GF-D8 (cell line): ENCODE data around the gene MICALL2.
A peak's percentile ranks its signal among the peaks of the same experiment; 100 is the strongest.

ENCODE experiments used
- DNase-seq: peaks from one replicate; lab custom pipeline; 2025; lab: John Stamatoyannopoulos, UW

MICALL2 gene

GRCh38 chr7:1458683-1459511, at the start of gene MICALL2:
MICALL2 (minus strand) TSS chr7:1459470; CDS start chr7:1459326, 144 bp downstream.
- DNase-seq: no peak

- DNase-seq: peak; percentile 87
These were observed 49.0 kb upstream of the MICALL2 start for GRCh38 chr7:1508277-1508758.

GRCh38 chr7:1505731-1506550, 46.7 kb upstream of the MICALL2 start:
- DNase-seq: peak; percentile 87

- peak; percentile 85 for DNase-seq
These were observed 44.8 kb upstream of the MICALL2 start, which contains the start of gene INTS1 for GRCh38 chr7:1503816-1504775. INTS1 (minus strand) TSS chr7:1504389; CDS start chr7:1503960, 429 bp downstream.

- DNase-seq: no peak
These were observed 44.1 kb upstream of the MICALL2 start for GRCh38 chr7:1503390-1503789.

- no peak for DNase-seq
These were observed 43.6 kb upstream of the MICALL2 start for GRCh38 chr7:1502845-1503244.

- peak; percentile 0 for DNase-seq
These were observed 42.4 kb upstream of the MICALL2 start for GRCh38 chr7:1501487-1502270.

- DNase-seq: no peak
These were observed 41.0 kb upstream of the MICALL2 start for GRCh38 chr7:1500064-1500807.

GRCh38 chr7:1499367-1500029, 40.2 kb upstream of the MICALL2 start:
- DNase-seq: no peak

- no peak for DNase-seq
These were observed 39.4 kb upstream of the MICALL2 start for GRCh38 chr7:1498370-1499305.

GRCh38 chr7:1497293-1497927, 38.1 kb upstream of the MICALL2 start:
- no peak for DNase-seq

GRCh38 chr7:1496531-1497292, 37.4 kb upstream of the MICALL2 start:
- DNase-seq: no peak

- no peak for DNase-seq
These were observed 36.4 kb upstream of the MICALL2 start for GRCh38 chr7:1495564-1496242.

GRCh38 chr7:1494866-1495563, 35.7 kb upstream of the MICALL2 start:
- no peak for DNase-seq

GRCh38 chr7:1494447-1494846, 35.2 kb upstream of the MICALL2 start:
- no peak for DNase-seq

- DNase-seq: no peak
These were observed 34.3 kb upstream of the MICALL2 start for GRCh38 chr7:1493571-1493970.
